IPS-18c (cell line): ENCODE results near the gene EDA2R.

ENCODE experiments used
- H3K4me3 ChIP-seq: 2 replicates; pipeline ENCODE4 v1.7.0; 2013; ENCODE audit warnings: low read depth, mild to moderate bottlenecking, low read length, moderate library complexity; ENCODE audit not compliant: insufficient read depth
- H3K9me3 ChIP-seq: one replicate; pipeline ENCODE4 v1.6.1; 2013; ENCODE audit warnings: mild to moderate bottlenecking, low read length, moderate library complexity; ENCODE audit not compliant: control insufficient read depth, insufficient read depth

The EDA2R gene

GRCh38 chrX:66638591-66639500 is at the start of gene EDA2R:
Gene EDA2R (minus strand): TSS chrX:66639078. CDS start chrX:66616020, 23,058 bp downstream.
- Histone ChIP-seq H3K4me3 (peak within 1 kb of the TSS; percentile 70), H3K9me3 (no peaks in the 10 kb centered on the region)

DNA sequence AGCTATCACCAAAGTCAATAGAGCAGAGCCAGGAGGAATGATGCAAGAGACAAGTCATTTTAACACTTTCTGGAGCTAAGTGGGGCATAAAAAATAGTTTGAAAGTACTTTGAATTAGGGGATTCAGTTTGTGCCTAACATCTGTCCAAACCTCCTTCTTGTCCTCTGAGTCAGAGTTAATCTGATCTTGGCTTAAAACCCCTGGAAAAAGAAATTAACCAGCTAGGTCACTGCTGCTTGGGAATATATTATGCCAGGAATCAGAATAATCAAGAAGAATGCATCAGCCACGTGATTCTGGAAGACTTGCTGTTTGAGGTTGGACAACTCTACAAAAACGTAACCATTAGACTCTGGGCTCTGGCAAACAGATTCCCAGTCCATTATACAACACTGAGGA is 45.3 kb upstream of the EDA2R start:
- Histone ChIP-seq H3K9me3 (peaks cover under 1% of the 10 kb centered on the region), H3K4me3 (no peak overlapping the region)

DNA sequence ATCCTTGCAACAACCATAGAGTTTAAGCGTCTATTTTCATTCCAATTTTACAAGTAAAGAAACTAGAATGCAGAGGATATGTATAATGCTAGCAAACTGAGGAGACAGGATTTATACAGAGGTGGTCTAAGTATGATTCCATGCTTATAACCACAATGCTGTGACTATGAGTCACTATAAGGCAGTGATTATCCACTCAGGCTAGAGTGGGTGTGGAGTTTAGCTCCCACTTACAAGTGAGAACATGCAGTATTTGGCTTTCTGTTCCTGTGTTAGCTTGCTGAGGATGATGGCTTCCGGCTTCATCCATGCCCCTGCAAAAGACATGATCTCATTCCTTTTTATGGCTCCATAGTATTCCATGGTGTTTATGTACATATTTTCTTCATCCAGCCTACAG is 41.6 kb upstream of the EDA2R start:
- peaks cover 2% of the 10 kb centered on the region for H3K9me3 ChIP-seq
- H3K4me3 ChIP-seq: no peak overlapping the region

DNA sequence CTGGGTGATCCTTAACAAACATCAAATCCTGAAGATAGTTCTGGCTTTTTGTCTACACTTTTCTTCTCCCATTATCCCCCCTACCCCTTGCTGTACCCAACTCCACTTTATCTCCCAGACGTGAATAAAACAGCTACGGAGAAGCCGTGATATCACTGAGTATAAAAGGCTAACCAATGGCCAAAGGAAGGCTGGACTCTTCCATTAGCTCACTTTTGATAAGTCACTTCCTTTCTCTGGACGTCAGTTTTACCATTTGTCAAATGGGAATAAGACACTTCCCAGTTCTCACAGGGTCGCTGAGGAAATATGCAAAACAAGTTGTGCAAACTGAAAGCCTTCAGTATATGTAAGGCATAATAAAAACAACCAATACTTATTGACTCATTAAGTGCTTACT is 38.6 kb upstream of the EDA2R start:
- no peak overlapping the region for H3K4me3 ChIP-seq
- peaks cover 2% of the 10 kb centered on the region for H3K9me3 ChIP-seq

DNA sequence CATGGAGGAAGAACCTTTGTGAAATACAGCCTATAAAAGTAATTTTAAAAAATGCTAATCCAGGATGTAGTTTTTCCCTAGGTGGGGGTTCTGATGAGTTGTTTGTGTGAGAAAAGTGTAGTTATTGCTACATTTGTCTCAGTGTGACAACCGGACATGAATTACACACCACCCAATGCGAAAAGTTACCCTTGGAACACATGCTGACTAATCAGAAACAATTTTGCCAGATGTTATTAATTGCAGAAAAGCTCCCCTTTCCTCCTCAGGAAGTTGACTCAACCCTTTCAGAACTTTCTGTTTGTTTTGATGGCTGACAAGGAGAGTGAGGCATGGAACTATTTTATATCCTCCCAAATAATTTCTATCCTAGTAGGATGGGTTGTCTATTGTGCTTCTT is 38.1 kb upstream of the EDA2R start:
- H3K4me3 ChIP-seq: no peak overlapping the region
- H3K9me3 ChIP-seq: peaks cover 2% of the 10 kb centered on the region

DNA sequence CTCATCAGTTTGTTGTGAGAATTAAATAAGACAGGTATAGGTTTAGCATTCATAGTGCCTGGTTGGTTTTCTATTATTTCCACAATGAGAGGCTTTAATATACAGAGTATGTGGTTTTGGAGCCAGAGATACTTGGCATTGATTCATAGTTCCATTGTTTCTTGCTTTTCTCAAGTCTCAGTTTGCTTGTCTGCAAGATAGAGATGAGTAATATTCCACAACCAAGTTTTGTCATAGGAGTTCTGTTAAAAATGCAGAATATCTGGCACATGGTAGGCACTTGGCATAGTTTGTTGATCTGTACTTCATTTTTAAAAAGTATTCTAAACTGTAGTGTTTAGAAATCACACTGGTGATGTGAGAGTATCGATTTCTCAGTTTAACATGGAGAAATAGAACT is 37.5 kb upstream of the EDA2R start:
- peaks cover 2% of the 10 kb centered on the region for H3K9me3 ChIP-seq
- H3K4me3 ChIP-seq: no peak overlapping the region

- no peak overlapping the region for H3K4me3 ChIP-seq
- H3K9me3 ChIP-seq: peaks cover 2% of the 10 kb centered on the region
These were observed 36.7 kb upstream of the EDA2R start for GRCh38 chrX:66675541-66675940.

DNA sequence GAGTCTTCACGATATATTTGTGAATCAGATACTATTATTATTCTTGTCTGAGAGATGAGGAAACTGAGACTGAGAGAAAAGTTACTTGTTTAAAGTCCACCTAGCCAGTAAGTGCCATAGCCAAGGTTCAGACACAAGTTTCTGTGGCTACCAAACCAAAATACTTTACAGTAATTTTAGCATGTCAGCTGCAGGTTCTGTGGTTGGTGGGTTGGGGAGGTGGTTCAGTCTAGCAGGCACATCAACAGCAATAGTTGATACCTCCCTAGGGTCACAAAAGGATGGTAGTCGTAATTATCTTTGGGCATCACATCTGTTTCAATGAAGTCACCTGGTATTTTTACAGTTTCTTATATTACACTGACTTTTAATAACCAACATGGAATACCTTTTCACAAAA is 35.6 kb upstream of the EDA2R start:
- peaks cover 2% of the 10 kb centered on the region for H3K9me3 ChIP-seq
- no peak overlapping the region for H3K4me3 ChIP-seq

DNA sequence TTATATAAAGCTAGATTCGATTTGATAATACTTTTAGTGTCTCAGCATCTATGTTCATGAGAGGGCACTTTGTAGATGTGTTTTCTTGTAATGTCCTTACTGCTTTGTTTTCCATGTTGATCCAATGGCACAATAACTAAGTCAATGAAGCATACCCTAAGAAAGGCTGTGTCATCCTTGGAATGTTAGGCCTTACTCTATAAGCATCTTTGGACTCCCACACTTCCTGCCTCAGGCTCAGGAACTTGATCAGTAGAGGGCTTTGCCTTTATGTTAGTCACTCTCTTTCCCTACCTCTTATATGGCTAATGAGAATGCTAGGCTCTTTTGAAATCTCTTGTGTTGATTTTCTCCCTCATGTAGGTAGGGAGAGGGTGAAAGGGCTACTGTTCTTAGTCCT is 33.2 kb upstream of the EDA2R start:
- Histone ChIP-seq H3K4me3 (no peak overlapping the region), H3K9me3 (no peaks in the 10 kb centered on the region)

DNA sequence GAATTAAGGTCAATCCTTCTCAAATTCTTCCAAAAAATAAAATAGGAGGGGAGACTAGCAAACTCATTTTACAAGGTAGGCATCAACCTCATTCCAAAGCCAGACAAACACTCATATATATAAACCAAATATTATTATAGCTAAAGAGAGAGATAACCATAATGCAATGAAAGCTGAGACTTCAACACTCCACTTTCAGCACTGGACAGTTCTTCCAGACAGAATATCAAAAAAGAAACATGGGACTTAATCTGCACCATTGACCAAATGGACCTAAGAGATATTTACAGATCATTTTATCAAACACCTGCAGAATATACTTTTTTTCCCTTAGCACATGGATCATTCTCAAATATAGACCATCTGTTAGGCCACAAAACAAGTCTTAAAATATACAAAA is 15.5 kb upstream of the EDA2R start:
- H3K9me3 ChIP-seq: peaks cover 3% of the 10 kb centered on the region

GRCh38 chrX:66635360-66635759 is 3.5 kb downstream of the EDA2R start:
- Histone ChIP-seq H3K4me3 (no peak overlapping the region), H3K9me3 (no peaks in the 10 kb centered on the region)

More for the DNA sequence above, 15.5 kb upstream of the EDA2R start:
- no peak overlapping the region for H3K4me3 ChIP-seq

DNA sequence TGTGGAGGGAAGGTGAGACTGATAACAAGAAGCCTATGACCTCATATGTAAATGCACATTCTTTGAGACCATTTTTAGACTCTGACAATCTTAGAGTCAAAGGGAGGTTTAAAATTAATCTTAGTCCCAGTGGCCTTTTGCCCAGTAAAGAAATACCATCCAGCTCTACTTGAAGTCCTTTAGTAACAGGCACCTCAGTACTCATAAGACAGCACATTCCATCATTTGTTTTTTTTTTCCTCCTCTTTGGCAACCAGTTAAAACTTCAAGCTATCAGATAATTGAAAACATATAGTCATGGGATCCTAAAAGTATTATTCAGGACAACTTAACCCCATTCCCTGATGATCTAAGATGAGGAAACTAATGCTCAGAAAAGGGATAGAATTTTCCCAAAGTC is 4.6 kb downstream of the EDA2R start:
- Histone ChIP-seq H3K4me3 (no peak overlapping the region), H3K9me3 (no peaks in the 10 kb centered on the region)

GRCh38 chrX:66633541-66633940 is 5.3 kb downstream of the EDA2R start:
- Histone ChIP-seq H3K4me3 (no peak overlapping the region), H3K9me3 (no peaks in the 10 kb centered on the region)

DNA sequence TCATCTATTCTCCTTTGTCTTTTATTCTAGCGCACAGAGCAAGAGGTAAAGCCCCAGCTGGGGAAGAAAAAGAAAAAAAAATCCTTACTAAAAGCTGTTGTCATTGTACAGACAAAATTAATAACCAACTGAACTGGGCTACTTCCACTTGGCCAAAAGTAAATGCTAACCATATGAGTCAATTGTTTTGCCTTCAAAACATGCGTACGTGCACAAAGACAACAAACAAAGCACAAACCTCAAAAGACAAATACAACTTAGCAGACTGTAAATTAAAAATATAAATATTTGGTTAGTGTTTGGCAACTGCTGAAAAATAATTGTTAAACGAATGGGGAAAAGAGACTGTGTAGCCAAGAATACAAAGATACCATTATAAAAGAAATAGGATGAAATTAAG is 5.9 kb downstream of the EDA2R start:
- Histone ChIP-seq H3K4me3 (no peak overlapping the region), H3K9me3 (no peaks in the 10 kb centered on the region)

GRCh38 chrX:66632473-66632872 is 6.4 kb downstream of the EDA2R start:
- Histone ChIP-seq H3K4me3 (no peak overlapping the region), H3K9me3 (no peaks in the 10 kb centered on the region)

DNA sequence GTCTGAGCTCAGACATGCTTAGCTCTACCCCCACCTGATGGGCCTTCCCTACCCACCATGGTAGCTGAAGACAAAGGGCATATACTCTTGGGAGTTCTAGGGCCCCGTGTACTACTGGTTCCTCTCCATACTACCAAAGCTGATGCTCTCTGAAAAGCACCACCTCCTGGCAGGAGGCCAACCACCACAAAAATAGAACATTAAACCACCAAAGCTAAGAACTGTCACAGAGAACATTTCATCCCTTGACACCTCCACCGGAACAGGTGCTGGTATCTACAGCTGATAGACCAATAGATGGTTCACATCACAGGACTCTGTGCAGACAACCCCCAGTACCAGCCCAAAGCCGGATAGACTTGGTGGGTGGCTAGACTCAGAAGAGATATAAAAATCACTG is 13.4 kb downstream of the EDA2R start:
- no peak overlapping the region for H3K4me3 ChIP-seq
- peaks cover 2% of the 10 kb centered on the region for H3K9me3 ChIP-seq

DNA sequence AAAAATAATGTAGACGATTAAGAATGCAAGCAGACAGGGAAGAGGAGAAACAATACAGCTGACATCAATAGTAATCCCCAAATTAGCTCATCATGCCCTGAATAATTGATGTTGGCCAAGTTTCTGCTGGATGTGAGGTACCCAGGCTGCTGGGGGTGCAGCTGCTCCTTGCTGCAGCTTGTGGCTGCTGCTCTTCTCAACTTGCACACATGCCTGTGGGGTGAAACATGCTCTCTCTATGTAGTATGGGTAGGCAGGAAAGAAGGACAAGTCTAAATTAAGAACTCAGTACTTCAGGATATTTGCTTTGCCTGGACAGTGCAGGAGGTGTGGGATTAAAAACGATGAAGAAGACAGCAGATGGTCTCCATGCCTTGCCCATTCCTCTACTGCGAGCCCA is 16.7 kb downstream of the EDA2R start:
- H3K9me3 ChIP-seq: peaks cover 2% of the 10 kb centered on the region
- no peak overlapping the region for H3K4me3 ChIP-seq

- Histone ChIP-seq H3K4me3 (no peak overlapping the region), H3K9me3 (no peaks in the 10 kb centered on the region)
These were observed 21.9 kb downstream of the EDA2R start for GRCh38 chrX:66616944-66617343.
